Stimulated activated CD8-positive, alpha-beta memory T cell treated with anti-CD3 and anti-CD28 coated beads, Interleukin-12 subunit alpha, Interleukin-12 subunit beta, amount 100 ng/mL, for 24 hours (primary cell): ENCODE data around the gene POLD3.

Source experiments
- DNase-seq: peaks from one replicate; pipeline ENCODE4 v3.0.0-alpha.2; 2020; ENCODE audit errors: extremely low read depth

The POLD3 gene

DNA sequence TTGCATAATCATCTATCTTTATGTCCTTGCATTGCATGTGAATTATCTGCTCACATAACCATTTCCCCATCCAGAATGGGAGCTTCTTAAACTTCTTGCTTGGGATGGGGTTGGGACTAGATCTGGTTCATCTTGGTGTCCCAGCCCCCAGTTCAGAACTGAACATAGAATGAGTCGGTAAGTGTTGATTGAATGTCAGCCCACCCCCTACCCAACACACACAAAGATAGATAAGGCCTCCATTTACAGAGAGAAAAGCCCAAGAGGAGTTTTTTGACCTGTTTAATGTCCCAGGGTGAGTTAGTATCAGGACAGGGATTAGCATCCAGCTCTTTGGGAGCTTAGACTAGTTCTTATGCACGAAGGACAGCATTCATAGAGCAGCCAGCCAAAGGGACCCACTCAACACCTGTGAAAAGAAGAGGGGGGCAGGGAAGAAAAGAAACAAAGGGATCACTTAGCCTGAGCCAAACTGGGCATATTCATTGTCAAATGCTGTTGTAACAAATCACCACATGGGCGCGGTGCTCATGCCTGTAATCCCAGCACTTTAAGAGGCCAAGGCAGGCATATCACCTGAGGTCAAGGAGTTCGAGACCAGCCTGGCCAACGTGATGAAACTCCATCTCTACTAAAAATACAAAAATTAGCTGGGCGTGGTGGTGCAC lies 81.4 kb downstream of the POLD3 start:
- no peak for DNase-seq

GRCh38 chr11:74675761-74676160 lies 83.4 kb downstream of the POLD3 start:
- no peak for DNase-seq

- DNase-seq, result no peak
Measured at GRCh38 chr11:74676596-74676995, 84.2 kb downstream of the POLD3 start.

GRCh38 chr11:74677131-74677530 lies 84.7 kb downstream of the POLD3 start:
- no peak for DNase-seq

DNA sequence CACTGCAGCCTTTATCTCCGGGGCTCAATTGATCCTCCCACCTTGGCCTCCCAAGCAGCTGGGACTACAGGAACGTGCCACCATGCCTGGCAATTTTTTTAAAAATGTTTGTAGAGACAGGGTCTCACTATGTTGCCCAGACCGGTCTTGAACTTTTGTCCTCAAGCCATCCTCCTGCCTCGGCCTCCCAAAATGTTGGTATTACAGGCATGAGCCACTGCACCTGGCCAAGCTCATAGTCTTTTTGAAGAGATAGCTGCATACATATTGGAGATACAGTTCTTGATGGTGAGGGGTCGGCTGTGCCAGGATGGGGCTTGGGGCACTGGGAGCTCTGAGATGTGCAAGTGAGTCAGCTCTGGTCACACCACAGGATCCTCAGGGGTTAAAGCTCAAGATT lies 85.7 kb downstream of the POLD3 start:
- no peak for DNase-seq

DNA sequence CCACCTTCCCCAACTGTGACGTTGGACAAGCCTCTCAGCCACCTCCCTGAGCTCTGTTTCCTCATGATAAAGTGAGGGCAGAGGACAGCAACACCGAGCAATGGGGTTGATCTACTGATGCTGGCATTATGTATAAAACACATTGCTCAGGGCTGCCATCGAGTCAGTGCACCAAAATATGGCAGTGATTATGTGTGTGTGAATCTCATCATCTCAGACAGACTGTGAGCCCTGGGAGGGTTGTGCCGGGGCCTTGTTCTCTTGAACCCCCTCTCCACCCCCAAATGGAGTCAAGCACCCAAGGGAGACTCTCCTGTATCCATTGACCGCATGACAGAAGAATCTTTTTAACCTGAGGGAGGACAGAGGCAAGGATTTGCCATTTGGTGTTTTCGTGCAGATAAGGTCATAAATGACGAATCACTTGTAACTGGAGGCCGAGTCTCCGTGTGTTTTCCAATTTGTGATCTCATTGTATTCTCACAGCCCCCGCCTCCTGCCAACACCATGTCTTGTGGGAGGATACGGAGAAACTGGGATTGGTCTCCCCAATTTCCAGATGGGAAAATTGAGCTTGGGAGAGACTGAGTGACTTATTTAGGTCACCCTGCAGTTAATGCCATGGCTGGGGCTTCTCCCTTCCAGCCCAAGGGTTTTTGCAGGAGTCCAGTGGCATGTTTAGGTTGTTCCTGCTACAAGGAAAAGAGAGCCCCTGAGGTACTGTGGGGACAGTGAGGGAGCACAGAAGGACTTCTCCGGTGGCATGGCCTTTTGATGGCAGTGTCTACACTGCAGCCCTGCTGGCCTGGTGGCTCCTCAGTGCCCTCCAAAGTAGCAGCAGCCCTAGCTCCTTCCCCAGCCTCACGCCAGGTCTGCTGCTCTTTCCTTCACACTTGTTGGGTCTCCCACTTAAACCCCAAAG lies 86.5 kb downstream of the POLD3 start:
- no peak for DNase-seq

- no peak for DNase-seq
Measured at GRCh38 chr11:74679513-74679865, 87.1 kb downstream of the POLD3 start.

DNA sequence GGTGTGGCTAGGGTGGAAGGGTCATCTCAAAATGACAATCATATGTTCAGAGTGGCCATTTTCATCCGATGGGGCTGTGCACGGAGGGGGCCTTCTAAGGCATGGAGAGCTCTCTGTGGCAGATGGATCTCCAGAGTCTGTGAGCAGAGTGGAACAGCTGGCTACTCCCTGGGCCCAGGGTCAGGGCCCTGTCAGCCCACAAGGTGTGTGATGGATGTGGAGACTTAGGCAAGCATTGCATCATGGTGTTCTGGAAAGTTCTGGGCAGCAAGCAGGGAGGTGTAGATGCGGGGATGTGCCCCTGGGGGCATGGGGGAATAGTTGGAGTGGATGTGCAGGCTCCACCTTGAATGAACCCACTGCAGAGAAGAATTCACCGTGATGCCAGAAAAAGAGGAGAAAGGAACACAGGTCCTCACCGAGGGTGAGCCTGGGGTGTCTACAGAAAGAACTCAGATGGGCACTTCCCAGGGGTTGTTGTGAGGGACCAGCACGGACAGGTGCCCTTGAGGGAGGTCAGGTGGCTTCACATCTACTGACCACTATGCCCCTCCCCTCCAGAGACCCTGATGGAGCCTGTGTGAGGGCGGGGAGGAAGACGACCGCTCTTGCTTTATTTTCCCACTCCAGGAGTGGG lies 87.8 kb downstream of the POLD3 start:
- DNase-seq, result no peak

DNA sequence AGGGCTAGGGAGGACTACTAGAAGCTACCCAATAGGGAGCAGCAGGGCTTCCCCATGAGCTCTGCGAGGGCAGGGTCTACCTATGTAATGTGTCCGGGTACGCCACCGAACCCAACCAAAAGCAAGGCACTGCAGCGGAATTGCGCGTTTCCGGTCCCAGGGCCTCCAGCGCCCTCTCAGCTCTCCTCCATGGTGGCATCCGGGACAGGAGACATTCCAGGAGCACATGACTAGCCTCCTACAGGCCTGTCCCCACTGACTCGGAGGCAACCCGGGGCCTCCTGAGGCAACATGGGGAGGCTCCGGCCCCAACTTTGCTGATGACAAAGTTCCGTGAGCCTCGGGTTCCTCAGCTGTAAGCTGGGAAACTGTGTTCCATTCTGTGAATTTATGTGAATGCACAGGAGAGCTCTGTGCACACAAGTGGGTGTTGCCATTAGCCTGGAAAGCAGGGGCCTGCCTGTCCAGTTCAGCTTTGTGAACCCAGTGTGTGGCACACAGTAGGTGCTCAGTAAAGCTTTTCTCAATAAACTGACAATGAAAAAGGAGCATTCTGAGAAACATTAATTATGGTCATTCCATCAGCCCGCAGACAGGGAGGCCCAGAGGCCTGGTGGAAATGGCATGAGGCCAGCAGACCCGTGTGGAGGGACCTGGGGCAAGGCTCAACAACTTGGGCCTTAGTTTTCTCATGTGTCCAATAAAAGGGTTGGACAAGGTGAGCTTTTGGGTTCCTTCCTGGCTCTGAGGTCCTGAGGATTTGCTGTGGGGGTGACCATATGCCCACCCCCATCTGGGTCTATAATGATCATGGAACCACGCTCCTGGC lies 88.5 kb downstream of the POLD3 start:
- no peak for DNase-seq

GRCh38 chr11:74681686-74682651 lies 89.6 kb downstream of the POLD3 start:
- no peak for DNase-seq

DNA sequence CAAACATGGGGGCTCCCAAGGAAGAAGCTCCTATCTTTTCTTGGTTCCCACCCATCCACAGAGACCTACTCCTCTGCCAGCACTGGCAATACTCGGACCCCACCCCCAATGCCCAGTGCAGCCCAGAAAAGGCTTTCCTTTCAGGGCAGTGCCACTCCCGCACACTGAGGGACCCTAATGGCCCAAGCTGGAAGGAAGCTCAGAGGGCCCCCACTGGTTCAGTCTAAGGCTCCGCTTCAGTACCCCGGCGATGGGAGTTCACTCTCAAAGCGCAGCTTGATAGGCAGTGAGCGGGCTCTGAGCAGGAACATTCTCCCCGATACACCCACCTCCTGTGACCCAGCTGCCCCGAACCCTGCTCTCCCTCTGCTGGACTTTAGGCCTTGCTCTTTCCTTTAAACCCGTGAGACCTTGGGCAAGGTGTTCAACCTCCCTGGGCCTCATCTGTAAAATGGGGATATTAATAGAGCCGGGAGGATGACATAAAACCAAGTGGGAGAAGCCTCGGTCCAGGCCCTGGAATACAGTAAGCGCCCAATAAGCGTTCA lies 90.4 kb downstream of the POLD3 start:
- DNase-seq, result no peak

DNA sequence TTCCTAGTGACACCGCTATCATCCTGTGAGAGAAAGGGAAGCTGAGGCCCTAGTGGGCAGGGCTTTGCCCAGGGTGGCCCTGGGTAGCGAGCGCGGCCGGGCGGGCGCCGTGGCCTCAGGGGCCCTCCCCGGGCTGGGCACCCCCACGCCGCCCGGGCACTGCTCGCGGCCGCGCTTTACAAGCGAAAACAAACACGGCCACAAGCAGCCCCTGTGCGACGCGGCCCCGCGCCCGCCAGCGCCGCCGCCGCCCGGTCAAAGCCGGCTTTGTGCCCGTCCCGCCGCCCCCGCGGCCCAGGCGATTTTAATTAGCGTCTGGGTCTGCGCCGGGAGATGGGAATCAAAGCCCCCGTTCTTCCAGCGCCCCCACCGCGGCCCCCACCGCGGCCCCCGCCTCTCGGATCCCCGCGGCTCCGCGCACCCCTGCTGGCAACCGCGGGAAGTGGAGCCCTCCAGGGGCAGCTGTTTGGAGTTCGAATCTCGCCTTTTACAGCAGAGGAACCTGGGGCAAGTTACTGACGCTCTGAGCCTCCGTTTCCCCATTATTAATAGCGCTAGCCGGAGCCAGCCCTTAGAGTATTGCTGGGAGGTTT lies 91.0 kb downstream of the POLD3 start:
- DNase-seq, result no peak

DNA sequence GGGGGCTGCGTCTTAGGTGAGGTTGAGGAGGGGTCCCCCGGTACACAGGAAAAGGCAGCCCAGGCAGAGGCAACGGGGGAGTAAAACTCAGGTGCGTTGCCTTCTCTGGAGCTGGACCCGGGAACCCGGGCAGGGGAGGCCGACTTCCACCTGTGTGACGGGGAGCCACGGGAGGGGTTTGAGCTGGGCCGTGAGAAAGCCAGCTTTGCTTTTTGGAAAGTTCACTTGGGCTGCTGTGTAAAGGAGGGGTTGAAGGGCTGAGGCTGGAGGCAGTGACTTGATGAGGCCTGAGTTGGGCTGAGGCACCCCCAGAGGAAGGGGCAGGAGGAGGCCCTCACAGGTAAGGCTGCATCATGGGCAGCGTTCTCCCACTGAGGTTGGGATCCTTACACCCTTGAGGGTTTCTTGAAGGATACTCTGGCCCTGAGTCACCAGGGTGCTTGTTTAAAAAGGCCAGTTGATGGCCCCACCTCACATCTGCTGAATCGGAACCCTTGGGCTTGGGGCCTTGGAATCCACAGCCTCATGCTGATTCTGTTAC lies 91.6 kb downstream of the POLD3 start:
- DNase-seq, result no peak

- DNase-seq, result no peak
Measured at GRCh38 chr11:74684661-74685060, 92.3 kb downstream of the POLD3 start.

- no peak for DNase-seq
Measured at GRCh38 chr11:74685338-74685737, 93.0 kb downstream of the POLD3 start.

DNA sequence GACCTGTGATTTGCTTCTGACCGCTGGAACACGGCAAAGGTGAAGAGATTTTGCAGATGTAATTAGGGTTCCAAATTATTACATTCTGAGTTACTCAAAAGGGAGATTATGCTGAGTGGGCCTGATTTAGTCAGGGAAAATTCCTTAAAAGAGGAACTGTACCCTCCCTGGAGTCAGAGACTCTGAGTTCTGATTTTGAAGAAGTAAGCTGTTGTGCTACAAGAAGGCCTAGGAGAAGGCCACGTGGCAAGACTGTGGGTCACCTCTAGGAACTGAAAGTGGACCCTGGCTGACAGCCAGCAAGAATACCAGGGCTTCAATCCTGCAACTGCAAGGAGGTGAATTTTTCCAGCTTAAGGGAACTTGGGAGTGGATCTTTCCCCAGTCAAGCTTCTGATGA lies 93.5 kb downstream of the POLD3 start:
- DNase-seq, result no peak

GRCh38 chr11:74686792-74687191 lies 94.4 kb downstream of the POLD3 start:
- no peak for DNase-seq

- DNase-seq, result no peak
Measured at GRCh38 chr11:74687237-74688023, 95.0 kb downstream of the POLD3 start.

- no peak for DNase-seq
Measured at GRCh38 chr11:74689666-74690065, 97.3 kb downstream of the POLD3 start.
